H1 (cell line): Measurements from ENCODE around the gene TUT1. TPM values are rescaled to one million over a fixed set of nuclear protein-coding genes. Genes with fewer than 3 reads are reported as not detected.

Experiments
- CTBP2 ChIP-seq: IDR thresholded peaks from 2 replicates; pipeline ENCODE4 v1.7.0; 2011; ENCODE audit warnings: borderline replicate concordance, mild to moderate bottlenecking, moderate library complexity, mixed read lengths, low read length; ENCODE audit not compliant: insufficient read depth, insufficient read length
- POLR2A ChIP-seq, 2 experiments: IDR thresholded peaks; 1 replicate in 1 of 2; 2 replicates in 1 of 2; pipeline ENCODE4 v1.6.1; 2011; ENCODE audit warnings: low read depth in 2 of 2, low read length in 2 of 2, mild to moderate bottlenecking in 2 of 2; ENCODE audit errors: control extremely low read depth in 1 of 2
- RXRA ChIP-seq: IDR thresholded peaks from 2 replicates; pipeline ENCODE4 v1.6.1; 2011; ENCODE audit warnings: low read depth, mild to moderate bottlenecking, low read length, moderate library complexity; ENCODE audit not compliant: insufficient read depth
- polyA plus RNA-seq, 7 experiments: library from polyadenylated mRNA; depleted of rRNA in 3 of 7; stranded (reverse) in 5 of 7; unstranded in 2 of 7; fragments of >200 nt in 5 of 7; fragments of 200-250 nt in 2 of 7; gene quantifications; 1 replicate in 5 of 7; 2 replicates in 1 of 7; 4 replicates in 1 of 7; pipeline versions ENCODE4 v1.2.1 to v1.2.3, GENCODE V29; 2011 to 2013; ENCODE audit warnings: missing spikeins in 2 of 7, mixed read lengths in 2 of 7
- total RNA-seq: library from RNA; stranded (reverse); fragmentation: NEBNext Ultra II Directional; extraction: Animal tissue kit (Norgen Biotek cat#: 25700); gene quantifications from 2 replicates; pipeline ENCODE4 v1.2.1, GENCODE V29; 2021

Gene TUT1
- total and polyA plus RNA-seq, 2 of the 8 experiments (the other 6 are each of a cell fraction or from before 2014, with no cell fraction given): 17.8 to 24.6 TPM

DNA sequence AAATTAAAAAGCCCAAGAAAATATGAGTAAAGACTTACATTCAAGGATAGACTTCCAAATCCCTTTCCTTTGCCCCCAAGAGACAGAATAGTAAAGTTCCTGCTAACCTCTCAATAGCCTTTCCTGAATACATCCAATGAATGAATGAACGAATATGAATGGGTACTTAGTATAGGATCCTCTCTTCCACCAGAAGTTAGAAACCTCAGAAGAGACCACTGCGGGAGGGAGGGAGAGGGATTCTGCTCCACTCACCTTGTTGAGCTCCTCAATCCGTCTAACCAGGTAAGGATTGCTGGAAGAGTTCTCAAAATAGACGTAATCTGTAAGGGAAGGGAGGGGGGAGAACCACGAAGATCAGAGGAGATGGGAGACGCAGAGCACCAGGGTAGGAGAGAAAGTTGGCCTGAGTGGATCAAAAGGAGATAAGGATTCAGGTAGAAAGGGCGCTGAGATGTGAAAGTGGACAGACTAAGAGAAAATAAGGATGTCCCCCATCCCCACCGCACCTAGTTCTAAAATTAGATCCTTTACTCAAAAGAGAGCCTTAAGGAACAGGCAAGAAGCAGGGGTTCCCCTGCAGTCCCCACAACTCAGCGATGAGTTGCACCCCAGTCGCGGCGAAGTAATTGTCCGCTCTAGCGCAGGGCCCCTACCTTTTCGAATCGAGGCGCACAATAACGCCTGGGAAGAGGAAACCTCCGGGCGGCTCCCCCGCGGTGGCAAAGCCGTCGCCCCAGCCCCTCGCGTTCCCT is 9.2 kb upstream of the TUT1 start (continued):
- TF ChIP-seq CTBP2 (no peak), POLR2A (IDR thresholded peaks at IDR 0.05; ENCODE audit: control extremely low read depth in 1 of 2, low read depth in 2 of 2, low read length in 2 of 2) (no peak), RXRA (no peak)
- TF ChIP-seq, all 59 proteins: peak for 2
